Skin epidermis (tissue), 12 donors: ENCODE results near the gene ZFP30.
"Not testable (repeated sequence)": the region's sequence is repeated elsewhere in the genome, so short reads cannot be mapped to it uniquely, and the experiment has no call there.

Experiments
- H3K27ac ChIP-seq, 21 experiments: fragments of 200-600 bp; sonication (generic) in 11 of 21; one replicate each; pipeline ENCODE4 v1.5.0; 2020; ENCODE audit warnings: mild to moderate bottlenecking in 3 of 21, inconsistent platforms in 2 of 21, moderate library complexity in 2 of 21
- H3K4me3 ChIP-seq, 7 experiments: fragments of 200-600 bp; sonication (generic) in 2 of 7; one replicate each; pipeline ENCODE4 v1.5.0; 2020; ENCODE audit warnings: inconsistent platforms in 2 of 7, mild to moderate bottlenecking in 2 of 7, moderate library complexity in 1 of 7

Gene ZFP30

DNA sequence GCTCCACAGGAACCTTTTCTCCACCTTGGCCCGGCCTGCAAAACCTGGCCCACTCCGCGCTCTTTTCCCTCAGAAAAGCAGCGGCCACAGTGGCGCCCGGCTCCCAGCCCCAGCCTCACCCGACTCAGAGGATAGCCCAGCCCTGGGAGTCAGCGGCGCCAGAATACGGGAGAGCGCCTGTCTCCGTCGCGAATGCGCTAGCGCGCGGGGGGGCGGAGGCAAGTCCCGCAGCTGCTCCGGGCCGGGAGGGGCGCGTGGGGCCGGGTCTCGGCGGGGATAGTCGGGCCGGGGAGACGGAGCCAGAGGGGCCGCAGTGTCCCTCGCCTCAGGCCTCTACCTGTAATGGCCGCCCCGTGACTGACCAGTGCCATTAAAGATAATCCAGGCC lies at the start of gene ZFP30:
Gene ZFP30, minus strand, starts transcription at position 165 of the 388 bp plus-strand sequence. CDS start 7,643 bp downstream, outside the sequence.
- Histone ChIP-seq H3K27ac (peak within 1 kb of the TSS; percentile 45 to 93 (median 84)), H3K4me3 (peak within 1 kb of the TSS; percentile 60 to 81 (median 68))

DNA sequence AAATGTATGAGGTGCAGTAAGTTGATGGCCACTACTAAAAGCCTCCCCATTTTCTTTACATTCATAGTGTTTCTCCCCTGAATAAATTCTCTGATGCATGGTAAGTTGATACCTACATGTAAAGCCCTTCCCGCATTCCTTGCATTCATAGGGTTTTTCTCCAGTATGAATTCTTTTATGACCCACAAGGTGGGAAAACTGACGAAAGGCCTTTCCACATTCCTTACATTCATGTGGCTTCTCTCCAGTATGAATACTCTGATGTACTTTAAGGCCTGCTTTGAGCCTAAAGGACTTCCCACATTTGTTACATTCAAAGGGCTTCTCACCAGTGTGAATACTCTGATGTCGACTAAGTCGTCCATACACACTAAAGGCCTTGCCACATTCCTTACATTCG lies 43.8 kb upstream of the ZFP30 start:
- Histone ChIP-seq H3K27ac (no peak overlapping the region), H3K4me3 (no peak overlapping the region)

DNA sequence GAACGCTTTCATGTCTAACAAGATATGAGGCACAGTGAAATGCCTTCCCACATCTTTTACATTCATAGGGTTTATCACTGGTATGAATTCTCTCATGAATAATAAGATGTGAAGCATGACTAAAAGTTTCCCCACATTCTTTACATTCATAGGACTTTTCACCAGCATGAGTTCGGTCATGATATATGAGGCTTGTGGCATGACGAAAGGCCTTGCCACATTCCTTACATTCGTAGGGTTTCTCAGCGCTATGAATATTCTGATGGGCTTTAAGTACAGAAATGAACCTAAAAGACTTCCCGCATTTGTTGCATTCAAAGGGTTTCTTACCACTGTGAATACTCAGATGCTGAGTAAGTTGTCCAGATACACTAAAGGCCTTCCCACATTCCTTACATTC lies 43.0 kb upstream of the ZFP30 start:
- no peak overlapping the region for H3K27ac ChIP-seq
- H3K4me3 ChIP-seq: no peak overlapping the region

DNA sequence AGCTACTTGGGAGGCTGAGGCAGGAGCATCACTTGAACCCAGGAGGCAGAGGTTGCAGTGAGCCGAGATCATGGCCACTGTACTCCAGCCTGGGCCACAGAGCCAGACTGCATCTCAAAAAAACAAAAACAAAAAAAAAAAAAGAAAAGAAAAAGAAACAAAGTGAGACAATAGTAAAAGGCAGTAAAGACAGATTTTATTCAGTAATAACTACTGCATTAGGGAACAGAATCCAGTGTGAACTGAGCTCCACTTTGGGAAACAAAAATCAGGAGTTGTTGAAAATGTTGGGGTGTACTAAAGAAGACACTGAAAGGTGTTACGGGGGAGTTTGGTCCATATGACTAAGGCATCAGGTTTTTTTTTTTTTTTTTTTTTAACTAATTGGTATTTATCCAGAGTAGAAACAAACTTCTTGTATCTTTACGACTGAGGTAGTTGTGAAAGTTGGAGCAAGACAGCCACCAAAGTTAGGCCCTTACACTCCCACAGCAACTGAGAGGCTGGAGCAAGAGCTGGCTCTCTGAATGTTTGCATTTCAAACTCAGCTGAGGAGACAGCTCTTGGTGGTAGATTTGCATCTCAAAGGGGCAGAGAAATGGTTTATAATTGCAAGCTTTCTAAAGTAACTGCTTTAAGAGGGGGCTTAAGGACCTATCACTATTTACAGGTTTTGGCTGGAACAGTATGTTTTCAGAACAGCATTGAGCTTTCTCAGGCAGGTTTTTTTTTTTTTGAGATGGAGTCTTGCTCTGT lies 40.1 kb upstream of the ZFP30 start:
- no peak overlapping the region for H3K27ac ChIP-seq
- H3K4me3 ChIP-seq: no peak overlapping the region

DNA sequence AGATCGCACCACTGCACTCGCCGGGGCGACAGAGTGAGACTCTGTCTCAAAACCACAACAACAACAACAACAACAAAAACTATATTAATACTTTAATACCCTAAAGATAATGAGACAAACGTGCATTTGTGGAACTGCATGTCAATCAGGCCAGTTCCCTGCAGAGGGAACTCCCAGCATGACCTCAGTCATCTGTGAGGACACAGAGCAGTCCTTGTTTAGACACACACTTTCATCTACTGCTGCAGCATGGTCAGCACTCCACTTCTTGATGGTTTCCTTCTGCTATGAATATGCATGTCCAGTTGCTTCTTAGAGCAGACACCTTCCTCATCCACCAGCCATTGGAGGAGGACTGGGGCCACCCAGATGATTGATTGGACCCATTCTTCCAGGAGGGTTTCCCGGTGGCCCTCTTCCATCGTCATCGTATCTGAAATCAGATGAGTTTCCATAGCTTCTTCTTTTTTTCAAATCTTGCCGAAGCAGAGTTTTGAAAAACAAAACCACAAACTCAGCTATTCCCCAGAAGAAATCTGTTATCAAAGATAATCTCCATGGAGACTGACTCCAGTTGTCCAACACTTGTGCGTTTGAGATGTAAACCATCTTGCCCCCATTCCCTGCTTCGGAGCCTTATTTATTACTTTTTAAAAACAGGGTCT lies 37.8 kb upstream of the ZFP30 start:
- H3K4me3 ChIP-seq: peak overlapping the region in 1 of 7 experiments; percentile 39
- no peak overlapping the region for H3K27ac ChIP-seq

DNA sequence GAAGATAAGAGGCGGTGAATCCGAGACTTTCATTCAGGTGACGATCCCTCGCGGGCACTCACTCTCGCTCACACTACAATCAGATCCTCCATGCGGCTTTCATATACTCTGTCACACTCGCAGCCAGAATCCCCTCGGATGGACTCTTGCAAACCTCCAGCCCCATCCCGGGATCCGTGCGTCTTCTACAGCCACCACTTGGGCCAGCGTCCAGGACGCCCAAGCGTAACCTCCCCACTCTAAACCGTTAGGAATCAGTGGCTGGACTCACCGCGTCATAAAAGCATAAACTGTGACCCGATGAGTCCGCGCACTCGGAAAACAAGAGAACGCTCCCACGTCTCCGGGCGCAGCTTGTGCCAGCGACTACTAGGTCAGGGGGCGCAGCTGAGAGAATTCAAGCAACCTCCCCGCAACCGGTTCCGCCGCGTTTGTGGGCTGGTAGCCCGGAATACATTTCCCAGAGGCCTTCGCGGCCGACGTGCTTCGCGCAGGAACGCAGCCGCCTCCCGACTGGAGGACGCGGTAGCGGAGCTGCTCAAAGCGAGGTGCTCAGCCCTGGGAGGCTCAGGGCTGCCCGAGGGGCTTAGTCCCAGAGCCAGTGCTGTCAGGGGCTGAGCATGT lies 36.7 kb upstream of the ZFP30 start:
- Histone ChIP-seq H3K4me3 (peak overlapping the region; percentile 36 to 53 (median 39)), H3K27ac (peak overlapping the region in 16 of 21 experiments; percentile 3 to 72 (median 56))

DNA sequence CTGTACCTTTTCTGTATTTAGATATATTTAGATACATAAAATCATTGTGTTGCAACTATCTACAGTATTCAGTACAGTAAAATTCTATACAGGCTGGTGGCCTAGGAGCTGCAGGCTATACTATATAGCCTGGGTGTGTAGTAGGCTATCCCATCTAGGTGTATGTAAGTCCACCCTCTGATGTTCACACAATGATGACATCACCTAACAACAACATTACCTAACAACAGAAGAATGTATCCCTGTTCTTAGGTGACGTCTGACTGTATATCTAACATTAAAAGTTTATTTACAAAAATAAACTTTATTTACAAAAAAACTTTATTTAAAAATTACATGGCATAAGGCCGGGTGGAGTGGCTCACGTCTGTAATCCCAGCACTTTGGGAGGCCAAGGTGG lies 28.3 kb upstream of the ZFP30 start:
- H3K27ac ChIP-seq: no peak overlapping the region
- no peak overlapping the region for H3K4me3 ChIP-seq

DNA sequence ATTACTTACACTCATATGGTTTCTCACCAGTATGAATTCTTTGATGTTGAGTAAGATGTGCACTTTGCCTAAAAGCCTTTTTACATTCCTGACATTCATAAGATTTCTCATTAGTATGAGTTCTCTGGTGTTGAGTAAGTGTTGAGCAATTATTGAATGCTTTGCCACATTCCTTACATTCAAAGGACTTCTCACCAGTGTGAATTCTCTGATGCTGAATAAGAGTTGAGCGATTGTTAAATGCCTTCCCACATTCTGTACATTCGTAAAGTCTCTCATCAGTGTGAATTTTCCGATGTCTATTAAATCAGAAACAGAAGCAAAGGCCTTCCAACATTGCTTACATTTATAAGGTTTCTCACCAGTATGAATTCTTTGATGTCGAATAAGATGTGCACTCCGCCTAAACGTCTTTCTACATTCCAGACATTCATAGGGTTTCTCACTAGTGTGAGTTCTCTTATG lies 14.2 kb upstream of the ZFP30 start:
- Histone ChIP-seq H3K4me3 (no peak overlapping the region), H3K27ac (no peak overlapping the region)

DNA sequence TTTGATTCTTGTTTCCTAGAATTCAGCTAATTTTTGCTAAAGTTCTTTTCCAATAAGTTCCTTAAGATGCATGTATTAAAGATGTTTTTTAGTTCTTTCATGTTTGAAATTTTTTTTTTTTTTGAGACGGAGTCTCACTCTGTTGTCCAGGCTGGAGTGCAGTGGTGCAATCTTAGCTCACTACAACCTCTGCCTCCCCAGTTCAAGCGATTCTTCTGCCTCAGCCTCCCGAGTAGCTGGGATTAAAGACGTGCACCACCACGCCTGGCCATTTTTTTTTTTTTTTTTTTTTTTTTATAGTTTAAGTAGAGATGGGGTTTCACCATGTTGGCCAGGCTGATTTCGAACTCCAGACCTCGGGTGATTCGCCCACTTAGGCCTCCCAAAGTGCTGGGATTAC lies 1.9 kb upstream of the ZFP30 start:
- H3K27ac ChIP-seq, H3K4me3 ChIP-seq: not testable (repeated sequence)

DNA sequence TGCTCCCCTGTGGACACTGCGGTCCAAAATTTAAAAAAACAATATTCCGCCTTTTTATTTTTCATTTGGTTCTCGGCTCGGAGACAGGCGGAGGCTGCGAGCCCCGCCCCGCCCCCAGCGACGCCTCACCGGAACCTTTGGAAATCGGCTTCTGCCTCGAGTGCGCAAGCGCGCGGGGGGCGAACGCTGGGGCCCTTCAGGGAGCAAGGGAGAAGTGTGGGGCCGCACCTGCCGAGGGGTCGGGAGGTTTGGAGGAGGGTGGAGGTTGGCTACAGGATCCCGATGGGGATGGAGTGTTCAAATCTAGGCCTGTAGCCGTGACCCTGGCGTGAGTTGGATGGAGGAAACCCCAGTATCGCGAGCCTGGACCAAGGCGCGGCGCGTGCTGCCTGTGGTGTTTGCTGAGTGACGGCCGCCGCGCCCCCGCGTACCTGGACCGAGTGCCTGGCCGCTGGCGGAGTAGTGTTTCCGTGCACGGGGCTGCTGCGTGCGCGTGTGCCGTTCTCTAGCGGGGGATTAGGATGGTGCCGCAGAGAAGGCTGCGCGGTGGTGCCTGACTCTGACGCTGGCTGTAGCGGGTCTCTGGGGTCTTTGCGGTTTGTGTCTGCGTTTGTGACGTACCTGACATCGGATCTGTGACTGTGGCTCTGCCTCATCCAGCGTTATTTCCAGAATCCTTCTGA lies 565 bp upstream of the ZFP30 start:
- Histone ChIP-seq H3K4me3 (peak overlapping the region; percentile 60 to 81 (median 68)), H3K27ac (peak overlapping the region in 20 of 21 experiments; percentile 64 to 93 (median 84))

DNA sequence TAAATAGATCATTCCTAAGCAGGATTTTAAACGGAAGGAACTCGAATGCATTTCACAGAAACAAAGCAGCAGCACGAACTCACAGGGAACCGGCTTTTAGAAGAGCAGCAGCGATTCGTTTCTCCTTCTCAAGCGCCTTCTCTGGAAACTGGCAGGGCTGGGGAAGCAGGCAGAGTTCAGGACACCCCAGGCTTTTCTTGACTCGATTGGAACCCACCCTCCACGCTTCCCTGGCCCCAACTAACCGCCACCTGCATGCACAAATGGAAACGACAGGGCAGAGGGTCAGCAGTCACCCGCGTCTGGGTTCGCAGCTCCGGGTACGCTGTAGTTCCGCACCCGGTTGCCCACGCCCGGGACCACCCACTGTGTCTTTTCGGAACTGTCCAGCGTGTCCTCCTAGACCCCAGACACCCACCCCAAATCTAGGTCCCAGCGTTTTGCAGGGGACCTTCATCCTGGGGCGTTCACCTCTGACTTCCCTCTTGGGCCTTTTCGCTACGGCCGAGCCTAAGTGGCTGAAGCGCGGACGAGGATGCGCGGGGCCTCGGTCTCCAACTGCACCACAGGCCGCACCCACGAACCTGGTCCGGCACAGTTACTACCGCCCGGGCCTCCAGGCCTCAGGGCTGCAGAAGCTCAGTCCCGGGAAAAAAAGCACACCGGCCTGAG lies 500 bp downstream of the ZFP30 start:
- H3K27ac ChIP-seq: peak overlapping the region; percentile 45 to 93 (median 84)
- H3K4me3 ChIP-seq: peak overlapping the region; percentile 60 to 81 (median 68)

DNA sequence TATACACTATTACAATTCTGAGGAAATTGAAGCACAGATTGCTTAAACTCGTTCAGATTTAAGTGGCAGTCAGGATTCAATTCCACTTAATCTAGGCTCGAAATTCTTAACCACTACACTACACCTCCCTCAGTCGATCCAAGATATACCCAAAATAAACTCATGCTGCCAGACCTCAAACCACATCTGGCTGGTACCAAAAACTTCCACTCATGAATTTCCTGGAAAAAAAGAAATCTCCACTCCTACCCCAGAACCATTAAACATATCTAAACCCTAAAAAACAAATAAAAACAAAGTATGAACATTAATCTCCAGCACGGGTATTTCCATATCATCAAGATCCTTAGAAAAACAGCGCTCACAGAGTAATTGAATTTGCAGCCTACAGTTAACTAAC lies 1.1 kb downstream of the ZFP30 start:
- H3K27ac ChIP-seq: peak overlapping the region in 18 of 21 experiments; percentile 64 to 93 (median 84)
- H3K4me3 ChIP-seq: peak overlapping the region; percentile 60 to 81 (median 68)

DNA sequence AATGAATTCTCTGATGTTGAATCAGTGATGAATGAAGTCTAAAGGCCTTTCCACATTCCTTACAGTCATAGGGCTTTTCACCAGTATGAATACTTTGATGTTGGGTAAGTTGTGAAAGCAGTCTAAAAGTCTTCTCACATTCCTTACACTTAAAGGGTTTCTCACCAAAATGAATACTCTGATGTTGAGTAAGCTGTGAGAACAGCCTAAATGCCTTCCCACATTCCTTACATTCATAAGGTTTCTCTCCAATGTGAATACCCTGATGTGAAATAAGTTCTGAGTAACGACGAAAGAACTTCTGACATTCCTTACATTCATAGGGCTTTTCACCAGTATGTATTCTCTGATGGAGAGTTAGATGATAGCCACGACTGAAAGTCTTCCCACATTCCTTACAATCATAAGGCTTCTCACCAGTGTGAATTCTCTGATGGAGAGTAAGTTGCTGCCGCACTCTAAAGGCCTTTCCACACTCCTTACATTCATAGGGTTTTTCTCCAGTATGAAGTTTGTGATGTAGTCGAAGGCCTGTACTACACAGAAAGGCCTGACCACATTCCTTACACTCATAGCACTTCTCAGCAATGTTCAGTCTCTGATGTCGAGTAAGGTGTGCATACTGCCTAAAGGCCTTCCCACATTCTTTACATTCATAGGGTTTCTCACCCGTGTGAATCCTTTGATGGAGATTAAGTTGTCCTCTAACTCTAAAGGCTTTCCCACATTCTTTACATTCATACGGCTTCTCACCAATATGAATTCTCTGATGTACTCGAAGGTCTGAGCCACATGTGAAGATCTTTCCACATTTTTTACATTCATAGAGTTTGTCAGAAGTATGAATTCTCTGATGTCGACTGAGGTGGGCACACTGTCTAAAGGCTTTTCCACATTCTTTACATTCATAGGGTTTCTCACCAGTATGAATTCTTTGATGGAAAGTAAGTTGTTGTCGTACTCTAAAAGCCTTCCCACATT lies 19.9 kb downstream of the ZFP30 start:
- H3K27ac ChIP-seq: no peak overlapping the region
- no peak overlapping the region for H3K4me3 ChIP-seq

DNA sequence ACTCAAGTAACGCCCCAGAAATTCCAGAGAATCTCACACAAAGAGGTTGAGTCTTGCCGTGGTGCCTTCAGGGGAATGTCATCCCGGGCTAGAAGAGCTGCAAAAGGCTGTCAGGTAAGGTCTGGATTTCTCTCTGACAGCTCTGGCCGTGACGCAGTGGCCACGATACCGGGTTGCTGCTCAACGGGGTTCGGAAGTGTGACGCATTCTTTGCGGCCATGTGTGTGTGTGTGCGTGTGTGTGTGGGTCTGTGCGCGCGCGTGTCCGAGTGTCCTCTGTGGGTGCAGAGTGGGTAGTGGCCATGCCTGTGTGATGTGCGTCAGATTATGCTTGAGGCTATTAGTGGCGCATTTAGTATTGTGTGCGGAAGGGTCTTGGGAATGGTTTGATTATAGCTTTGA lies 60.3 kb downstream of the ZFP30 start:
- peak overlapping the region; percentile 62 to 85 (median 68) for H3K4me3 ChIP-seq
- peak overlapping the region in 20 of 21 experiments; percentile 2 to 94 (median 86) for H3K27ac ChIP-seq

DNA sequence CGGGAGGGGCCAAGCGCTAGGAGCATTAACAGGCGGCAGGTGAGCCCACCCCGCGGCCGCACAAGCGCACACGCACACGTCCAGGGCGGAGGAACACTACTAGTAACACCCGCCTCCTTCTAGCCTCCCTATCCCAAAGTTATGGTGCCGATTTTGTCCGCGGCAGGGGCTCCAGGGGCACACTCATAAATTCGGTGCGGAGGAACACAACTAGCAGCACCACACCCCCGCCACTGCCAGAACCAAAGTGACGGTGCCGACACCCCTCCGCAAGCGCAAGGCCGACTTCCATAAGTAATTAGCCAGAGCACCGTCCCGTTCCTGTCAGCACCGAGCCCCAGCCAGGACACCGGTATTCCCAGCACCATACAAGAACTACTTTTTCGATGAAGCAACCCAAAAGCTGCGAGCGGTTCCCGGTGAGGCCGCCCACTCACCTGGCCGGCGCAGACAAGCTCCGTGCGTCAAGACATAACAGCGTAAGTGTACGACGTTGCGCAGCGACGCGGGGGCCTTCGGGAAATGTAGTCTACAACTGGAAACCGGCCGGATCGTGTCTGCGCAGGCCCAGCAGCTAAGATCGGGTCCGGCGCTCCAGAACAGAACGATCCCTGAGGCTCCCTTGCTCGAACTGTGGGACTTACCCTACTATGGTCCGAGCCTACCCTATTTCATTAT lies 60.8 kb downstream of the ZFP30 start, which contains the start of the genes ZNF540 and ZNF571:
Gene ZNF540, plus strand, starts transcription at position 573 of the 678 bp plus-strand sequence. CDS start 3,572 bp downstream, outside the sequence.
Gene ZNF571, minus strand, starts transcription at position 489 of the 678 bp plus-strand sequence. CDS start 8,116 bp downstream, outside the sequence.
- peak within 1 kb of the TSS; percentile 46 to 94 (median 86) for H3K27ac ChIP-seq
- H3K4me3 ChIP-seq: peak within 1 kb of the TSS; percentile 62 to 85 (median 68)

DNA sequence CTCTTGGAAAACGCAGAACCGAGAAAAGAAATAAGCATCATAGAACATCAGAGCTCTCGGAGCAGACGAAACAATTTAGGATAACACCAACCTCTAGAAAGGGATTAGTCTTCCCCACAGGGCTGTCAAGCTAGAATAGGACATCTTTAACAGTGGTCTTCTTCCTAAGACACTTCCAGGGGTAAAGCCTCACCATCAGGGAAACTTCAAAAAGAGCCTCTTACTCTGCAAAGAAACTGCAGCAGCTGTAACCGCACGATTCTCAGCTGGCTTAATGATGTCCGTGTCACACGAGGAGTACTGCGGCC lies 61.3 kb downstream of the ZFP30 start:
- Histone ChIP-seq H3K4me3 (peak overlapping the region; percentile 62 to 85 (median 68)), H3K27ac (peak overlapping the region; percentile 46 to 94 (median 86))

DNA sequence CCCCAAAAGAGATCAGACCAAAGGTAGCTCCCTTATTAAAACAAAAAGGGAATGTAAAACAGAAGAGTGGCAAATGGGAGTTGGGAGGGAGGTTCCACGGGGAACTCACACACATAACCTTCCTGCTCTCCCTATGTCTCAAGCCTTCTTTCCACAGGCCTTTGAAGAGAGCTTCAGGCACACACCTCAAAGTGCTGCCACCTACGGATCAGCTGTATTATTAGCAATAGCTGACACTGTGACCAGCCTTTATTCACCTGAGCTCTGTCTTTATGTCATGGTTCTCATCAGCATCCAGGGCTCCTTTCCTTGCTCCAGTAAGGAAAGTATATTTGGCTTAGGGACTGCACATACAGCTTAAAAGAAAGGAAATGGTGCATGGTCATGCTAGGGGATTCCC lies 71.9 kb downstream of the ZFP30 start:
- Histone ChIP-seq H3K27ac (no peak overlapping the region), H3K4me3 (no peak overlapping the region)

DNA sequence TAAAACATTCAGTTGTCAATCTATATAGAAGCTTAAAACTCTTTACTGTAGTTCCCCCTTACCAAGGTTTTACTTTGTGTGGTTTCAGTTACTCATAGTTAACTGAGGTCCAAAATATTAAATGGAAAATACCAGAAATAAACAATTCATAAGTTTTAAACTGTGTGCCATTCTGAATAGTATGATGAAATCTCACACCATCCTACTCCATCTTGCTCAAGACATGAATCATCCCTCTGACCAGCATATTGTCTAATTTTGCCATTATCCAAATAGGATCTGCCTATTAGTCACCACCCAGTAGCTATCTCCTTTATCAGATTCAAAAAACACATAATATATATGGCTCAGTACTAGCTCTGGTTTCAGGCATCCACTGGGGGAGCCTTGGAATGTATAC lies 83.1 kb downstream of the ZFP30 start:
- no peak overlapping the region for H3K4me3 ChIP-seq
- H3K27ac ChIP-seq: no peak overlapping the region
